Stomach (tissue), 4 donors: ENCODE measurements around the gene FRRS1.

Experiments
- EP300 ChIP-seq: sonication (generic); formaldehyde crosslinking; IDR thresholded peaks from one replicate; pipeline ENCODE4 v1.6.1; 2017; ENCODE audit warnings: antibody characterized with exemption
- POLR2A ChIP-seq, 4 donors: fragments of 450-650 bp; IDR thresholded peaks; one replicate each; pipeline ENCODE4 v1.6.1; 2016; ENCODE audit warnings: antibody characterized with exemption in 4 of 4, control low read depth in 2 of 4, mild to moderate bottlenecking in 1 of 4, moderate library complexity in 1 of 4
- TF ChIP-seq, protein P1 (sequence below), 7 experiments: fragments of 450-650 bp in 4 of 7; fragments of 200-600 bp in 3 of 7; sonication (generic) in 3 of 7; IDR thresholded peaks; one replicate each; pipeline ENCODE4 v1.5.1; 2016 to 2019; ENCODE audit warnings: antibody characterized with exemption in 7 of 7, control low read depth in 2 of 7, mild to moderate bottlenecking in 1 of 7

GRCh38 chr1:99662539-99663080 is 103.8 kb downstream of the FRRS1 start:
- TF ChIP-seq, protein P1, sequence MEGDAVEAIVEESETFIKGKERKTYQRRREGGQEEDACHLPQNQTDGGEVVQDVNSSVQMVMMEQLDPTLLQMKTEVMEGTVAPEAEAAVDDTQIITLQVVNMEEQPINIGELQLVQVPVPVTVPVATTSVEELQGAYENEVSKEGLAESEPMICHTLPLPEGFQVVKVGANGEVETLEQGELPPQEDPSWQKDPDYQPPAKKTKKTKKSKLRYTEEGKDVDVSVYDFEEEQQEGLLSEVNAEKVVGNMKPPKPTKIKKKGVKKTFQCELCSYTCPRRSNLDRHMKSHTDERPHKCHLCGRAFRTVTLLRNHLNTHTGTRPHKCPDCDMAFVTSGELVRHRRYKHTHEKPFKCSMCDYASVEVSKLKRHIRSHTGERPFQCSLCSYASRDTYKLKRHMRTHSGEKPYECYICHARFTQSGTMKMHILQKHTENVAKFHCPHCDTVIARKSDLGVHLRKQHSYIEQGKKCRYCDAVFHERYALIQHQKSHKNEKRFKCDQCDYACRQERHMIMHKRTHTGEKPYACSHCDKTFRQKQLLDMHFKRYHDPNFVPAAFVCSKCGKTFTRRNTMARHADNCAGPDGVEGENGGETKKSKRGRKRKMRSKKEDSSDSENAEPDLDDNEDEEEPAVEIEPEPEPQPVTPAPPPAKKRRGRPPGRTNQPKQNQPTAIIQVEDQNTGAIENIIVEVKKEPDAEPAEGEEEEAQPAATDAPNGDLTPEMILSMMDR (IDR thresholded peaks at IDR 0.05): no peak
- no peak for TF ChIP-seq POLR2A (IDR thresholded peaks at IDR 0.05)
- no peak for TF ChIP-seq EP300
